Panc1 (cell line): ENCODE results near the gene AK2.

Source experiments
- POLR2AphosphoS5 ChIP-seq: IDR thresholded peaks from 2 replicates; pipeline ENCODE4 v1.6.1; 2012; ENCODE audit warnings: mild to moderate bottlenecking, low read depth, low read length, moderate library complexity
- SIN3A ChIP-seq: IDR thresholded peaks from 2 replicates; pipeline ENCODE4 v1.6.1; 2012; ENCODE audit warnings: low read depth, mild to moderate bottlenecking, low read length, moderate library complexity, borderline replicate concordance; ENCODE audit not compliant: insufficient read depth
- TCF7L2 ChIP-seq: IDR thresholded peaks from 2 replicates; pipeline ENCODE4 v1.6.1; 2011; ENCODE audit warnings: mild to moderate bottlenecking, low read depth, low read length, inconsistent platforms
- TF ChIP-seq, protein P1 (sequence below), 2 experiments: IDR thresholded peaks; 2 replicates each; pipeline ENCODE4 v1.6.1; 2011 to 2012; ENCODE audit warnings: low read depth in 2 of 2, control low read depth in 1 of 2, low read length in 1 of 2, mild to moderate bottlenecking in 1 of 2, moderate library complexity in 1 of 2; ENCODE audit not compliant: insufficient read depth in 1 of 2
- TF ChIP-seq, protein P2 (sequence below): fragments of 450-650 bp; IDR thresholded peaks from 2 replicates; pipeline ENCODE4 v1.5.1; 2017; ENCODE audit warnings: mild to moderate bottlenecking

DNA sequence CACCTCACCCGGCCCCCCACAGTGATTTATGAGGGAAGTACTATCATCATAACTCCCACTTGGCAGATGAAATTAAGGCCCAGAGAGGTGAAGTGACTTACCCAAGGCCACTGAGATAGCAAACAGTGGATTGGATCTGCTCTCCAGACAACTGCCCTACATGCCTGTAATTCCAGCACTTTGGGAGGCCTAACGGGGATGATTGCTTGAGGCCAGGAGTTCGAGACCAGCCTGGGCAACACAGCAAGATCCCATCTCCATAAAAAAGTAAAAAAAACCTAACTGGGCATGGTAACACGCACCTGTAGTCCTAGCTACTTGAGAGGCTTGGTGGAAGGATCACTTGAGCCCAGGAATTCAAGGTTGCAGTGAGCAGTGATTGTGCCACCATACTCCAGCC is 57.8 kb downstream of the AK2 start:
- TF ChIP-seq, protein P1, sequence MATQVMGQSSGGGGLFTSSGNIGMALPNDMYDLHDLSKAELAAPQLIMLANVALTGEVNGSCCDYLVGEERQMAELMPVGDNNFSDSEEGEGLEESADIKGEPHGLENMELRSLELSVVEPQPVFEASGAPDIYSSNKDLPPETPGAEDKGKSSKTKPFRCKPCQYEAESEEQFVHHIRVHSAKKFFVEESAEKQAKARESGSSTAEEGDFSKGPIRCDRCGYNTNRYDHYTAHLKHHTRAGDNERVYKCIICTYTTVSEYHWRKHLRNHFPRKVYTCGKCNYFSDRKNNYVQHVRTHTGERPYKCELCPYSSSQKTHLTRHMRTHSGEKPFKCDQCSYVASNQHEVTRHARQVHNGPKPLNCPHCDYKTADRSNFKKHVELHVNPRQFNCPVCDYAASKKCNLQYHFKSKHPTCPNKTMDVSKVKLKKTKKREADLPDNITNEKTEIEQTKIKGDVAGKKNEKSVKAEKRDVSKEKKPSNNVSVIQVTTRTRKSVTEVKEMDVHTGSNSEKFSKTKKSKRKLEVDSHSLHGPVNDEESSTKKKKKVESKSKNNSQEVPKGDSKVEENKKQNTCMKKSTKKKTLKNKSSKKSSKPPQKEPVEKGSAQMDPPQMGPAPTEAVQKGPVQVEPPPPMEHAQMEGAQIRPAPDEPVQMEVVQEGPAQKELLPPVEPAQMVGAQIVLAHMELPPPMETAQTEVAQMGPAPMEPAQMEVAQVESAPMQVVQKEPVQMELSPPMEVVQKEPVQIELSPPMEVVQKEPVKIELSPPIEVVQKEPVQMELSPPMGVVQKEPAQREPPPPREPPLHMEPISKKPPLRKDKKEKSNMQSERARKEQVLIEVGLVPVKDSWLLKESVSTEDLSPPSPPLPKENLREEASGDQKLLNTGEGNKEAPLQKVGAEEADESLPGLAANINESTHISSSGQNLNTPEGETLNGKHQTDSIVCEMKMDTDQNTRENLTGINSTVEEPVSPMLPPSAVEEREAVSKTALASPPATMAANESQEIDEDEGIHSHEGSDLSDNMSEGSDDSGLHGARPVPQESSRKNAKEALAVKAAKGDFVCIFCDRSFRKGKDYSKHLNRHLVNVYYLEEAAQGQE (IDR thresholded peaks at IDR 0.05; ENCODE audit: insufficient read depth in 1 of 2, low read depth in 2 of 2, low read length in 1 of 2): no peak
- TF ChIP-seq SIN3A (no peak), POLR2AphosphoS5 (no peak), TCF7L2 (no peak)
- TF ChIP-seq, protein P2, sequence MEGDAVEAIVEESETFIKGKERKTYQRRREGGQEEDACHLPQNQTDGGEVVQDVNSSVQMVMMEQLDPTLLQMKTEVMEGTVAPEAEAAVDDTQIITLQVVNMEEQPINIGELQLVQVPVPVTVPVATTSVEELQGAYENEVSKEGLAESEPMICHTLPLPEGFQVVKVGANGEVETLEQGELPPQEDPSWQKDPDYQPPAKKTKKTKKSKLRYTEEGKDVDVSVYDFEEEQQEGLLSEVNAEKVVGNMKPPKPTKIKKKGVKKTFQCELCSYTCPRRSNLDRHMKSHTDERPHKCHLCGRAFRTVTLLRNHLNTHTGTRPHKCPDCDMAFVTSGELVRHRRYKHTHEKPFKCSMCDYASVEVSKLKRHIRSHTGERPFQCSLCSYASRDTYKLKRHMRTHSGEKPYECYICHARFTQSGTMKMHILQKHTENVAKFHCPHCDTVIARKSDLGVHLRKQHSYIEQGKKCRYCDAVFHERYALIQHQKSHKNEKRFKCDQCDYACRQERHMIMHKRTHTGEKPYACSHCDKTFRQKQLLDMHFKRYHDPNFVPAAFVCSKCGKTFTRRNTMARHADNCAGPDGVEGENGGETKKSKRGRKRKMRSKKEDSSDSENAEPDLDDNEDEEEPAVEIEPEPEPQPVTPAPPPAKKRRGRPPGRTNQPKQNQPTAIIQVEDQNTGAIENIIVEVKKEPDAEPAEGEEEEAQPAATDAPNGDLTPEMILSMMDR: no peak
